ENCODE measurements around the gene LARP4B.
"Not testable (repeated sequence)": the region's sequence is repeated elsewhere in the genome, so short reads cannot be mapped to it uniquely, and the experiment has no call there.

LARP4B gene

GRCh38 chr10:774223-774622, 157.3 kb downstream of the LARP4B start:
- H3K27me3 ChIP-seq (ENCODE audit: control insufficient read depth, insufficient read depth, low read length, poor library complexity, severe bottlenecking) = no peaks in the 10 kb centered on the region
- no peaks in the 10 kb centered on the region for H3K36me3 ChIP-seq (ENCODE audit: control insufficient read depth, insufficient read depth, low read length)
- no peak overlapping the region for H3K4me3 ChIP-seq (ENCODE audit: insufficient read depth, low read depth, low read length)
- H3K4me1 ChIP-seq (ENCODE audit: control insufficient read depth, insufficient read depth, low read length) = no peaks in the 10 kb centered on the region
- WGBS, 2 experiments = 90 to 91% methylated on average over 13 of the region's 13 CpGs
- H3K9me3 ChIP-seq (ENCODE audit: control insufficient read depth, low read length) = no peaks in the 10 kb centered on the region
- H3K27ac ChIP-seq (ENCODE audit: insufficient read depth, low read depth, low read length, poor library complexity, severe bottlenecking) = no peak overlapping the region

GRCh38 chr10:773562-774161, 157.8 kb downstream of the LARP4B start:
- Histone ChIP-seq H3K4me1 (ENCODE audit: control insufficient read depth, insufficient read depth, low read length) (no peaks in the 10 kb centered on the region), H3K27me3 (ENCODE audit: control insufficient read depth, insufficient read depth, low read length, poor library complexity, severe bottlenecking) (no peaks in the 10 kb centered on the region), H3K9me3 (ENCODE audit: control insufficient read depth, low read length) (no peaks in the 10 kb centered on the region), H3K4me3 (ENCODE audit: insufficient read depth, low read depth, low read length) (no peak overlapping the region), H3K36me3 (ENCODE audit: control insufficient read depth, insufficient read depth, low read length) (no peaks in the 10 kb centered on the region), H3K27ac (ENCODE audit: insufficient read depth, low read depth, low read length, poor library complexity, severe bottlenecking) (no peak overlapping the region)
- WGBS, 2 experiments = 95 to 96% methylated on average over 27 of the region's 27 CpGs

DNA sequence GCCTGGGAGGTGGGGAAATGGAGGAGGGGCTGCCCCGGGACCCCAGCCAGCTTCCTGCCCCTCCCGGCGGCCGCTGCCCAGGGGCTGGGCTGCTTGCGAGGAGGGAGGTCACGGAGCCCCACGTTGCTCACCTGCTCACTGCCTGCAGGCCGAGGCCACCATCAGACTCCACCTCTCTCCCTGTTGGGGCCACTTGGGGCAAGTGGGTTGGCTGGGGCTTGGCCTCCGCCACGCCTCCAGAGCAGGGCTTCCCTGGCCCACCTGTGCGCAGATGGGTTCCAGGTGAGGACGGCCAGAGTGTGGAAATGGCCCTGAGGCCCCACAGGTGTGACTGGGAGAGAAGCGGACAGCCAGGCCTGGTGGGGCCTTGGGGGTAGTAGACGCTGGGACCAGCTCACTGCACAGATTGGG, 159.3 kb downstream of the LARP4B start:
- H3K4me1 ChIP-seq (ENCODE audit: control insufficient read depth, insufficient read depth, low read length) = no peaks in the 10 kb centered on the region

GRCh38 chr10:771647-772046, 159.9 kb downstream of the LARP4B start:
- Histone ChIP-seq H3K27ac (ENCODE audit: insufficient read depth, low read depth, low read length, poor library complexity, severe bottlenecking) (no peak overlapping the region), H3K27me3 (ENCODE audit: control insufficient read depth, insufficient read depth, low read length, poor library complexity, severe bottlenecking) (no peaks in the 10 kb centered on the region), H3K9me3 (ENCODE audit: control insufficient read depth, low read length) (no peaks in the 10 kb centered on the region), H3K4me1 (ENCODE audit: control insufficient read depth, insufficient read depth, low read length) (no peaks in the 10 kb centered on the region), H3K36me3 (ENCODE audit: control insufficient read depth, insufficient read depth, low read length) (no peaks in the 10 kb centered on the region), H3K4me3 (ENCODE audit: insufficient read depth, low read depth, low read length) (no peak overlapping the region)
- 92 to 97% methylated on average over 10 of the region's 10 CpGs for WGBS, 2 experiments

More for the DNA sequence above, 159.3 kb downstream of the LARP4B start:
- H3K9me3 ChIP-seq (ENCODE audit: control insufficient read depth, low read length) = no peaks in the 10 kb centered on the region
- 86 to 89% methylated on average over 14 of the region's 14 CpGs for WGBS, 2 experiments
- H3K36me3 ChIP-seq (ENCODE audit: control insufficient read depth, insufficient read depth, low read length) = no peaks in the 10 kb centered on the region
- no peaks in the 10 kb centered on the region for H3K27me3 ChIP-seq (ENCODE audit: control insufficient read depth, insufficient read depth, low read length, poor library complexity, severe bottlenecking)
- no peak overlapping the region for H3K27ac ChIP-seq (ENCODE audit: insufficient read depth, low read depth, low read length, poor library complexity, severe bottlenecking)
- no peak overlapping the region for H3K4me3 ChIP-seq (ENCODE audit: insufficient read depth, low read depth, low read length)

GRCh38 chr10:770975-771374, 160.5 kb downstream of the LARP4B start:
- no peak overlapping the region for H3K27ac ChIP-seq (ENCODE audit: insufficient read depth, low read depth, low read length, poor library complexity, severe bottlenecking)
- H3K27me3 ChIP-seq (ENCODE audit: control insufficient read depth, insufficient read depth, low read length, poor library complexity, severe bottlenecking) = no peaks in the 10 kb centered on the region
- H3K36me3 ChIP-seq (ENCODE audit: control insufficient read depth, insufficient read depth, low read length) = no peaks in the 10 kb centered on the region
- H3K9me3 ChIP-seq (ENCODE audit: control insufficient read depth, low read length) = no peaks in the 10 kb centered on the region
- no peaks in the 10 kb centered on the region for H3K4me1 ChIP-seq (ENCODE audit: control insufficient read depth, insufficient read depth, low read length)
- H3K4me3 ChIP-seq (ENCODE audit: insufficient read depth, low read depth, low read length) = no peak overlapping the region
- 94 to 96% methylated on average over 15 of the region's 15 CpGs for WGBS, 2 experiments

DNA sequence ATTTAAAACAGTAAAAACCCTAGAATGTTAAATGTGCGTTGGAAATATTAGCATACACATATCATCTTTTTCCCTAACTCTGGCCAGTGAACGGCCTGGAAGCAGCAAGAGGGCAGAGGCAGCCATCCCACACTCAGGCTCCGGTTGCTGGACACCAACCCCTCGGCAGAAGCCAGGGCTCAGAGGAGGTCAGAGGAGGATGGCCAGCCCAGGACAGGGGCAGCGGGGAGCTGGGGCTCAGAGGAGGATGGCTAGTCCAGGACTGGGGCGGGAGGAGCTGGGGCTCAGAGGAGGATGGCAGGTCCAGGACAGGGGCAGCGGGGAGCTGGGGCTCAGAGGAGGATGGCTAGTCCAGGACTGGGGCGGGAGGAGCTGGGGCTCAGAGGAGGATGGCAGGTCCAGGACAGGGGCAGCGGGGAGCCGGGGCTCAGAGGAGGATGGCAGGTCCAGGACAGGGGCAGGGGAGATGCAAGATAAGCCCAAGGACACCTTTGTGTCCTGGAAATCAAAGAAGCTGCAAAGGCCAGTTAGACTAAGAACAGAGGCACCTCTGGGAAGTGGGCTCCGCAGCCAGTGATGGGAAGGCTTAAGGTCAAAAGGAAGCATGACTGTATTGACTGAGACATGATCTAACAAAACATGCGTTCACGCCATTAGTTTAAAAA, 161.3 kb downstream of the LARP4B start:
- H3K27me3 ChIP-seq (ENCODE audit: control insufficient read depth, insufficient read depth, low read length, poor library complexity, severe bottlenecking); H3K9me3 ChIP-seq (ENCODE audit: control insufficient read depth, low read length); H3K4me3 ChIP-seq (ENCODE audit: insufficient read depth, low read depth, low read length); H3K4me1 ChIP-seq (ENCODE audit: control insufficient read depth, insufficient read depth, low read length); H3K36me3 ChIP-seq (ENCODE audit: control insufficient read depth, insufficient read depth, low read length); H3K27ac ChIP-seq (ENCODE audit: insufficient read depth, low read depth, low read length, poor library complexity, severe bottlenecking): not testable (repeated sequence)
- 93% methylated on average over 11 to 13 of the region's 13 CpGs for WGBS, 2 experiments

DNA sequence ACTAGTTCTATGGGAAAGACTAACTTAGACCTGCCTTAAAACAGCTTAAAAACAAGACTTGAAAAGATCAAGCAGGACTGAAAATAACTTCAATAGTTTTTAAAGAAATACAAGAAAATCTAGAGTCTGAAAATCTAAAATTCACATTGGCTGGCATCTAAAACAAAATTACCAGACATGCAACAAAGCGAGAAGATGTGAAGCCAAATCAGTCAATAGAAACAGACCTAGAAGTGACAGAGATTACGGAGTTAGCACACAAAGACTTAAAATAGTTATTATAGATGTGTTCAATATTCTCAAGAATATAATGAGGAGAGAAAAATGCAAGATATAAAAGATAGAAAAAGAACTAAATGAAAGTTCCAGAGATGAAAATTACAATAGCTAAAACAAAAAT, 163.7 kb downstream of the LARP4B start:
- WGBS, 2 experiments = 100% methylated on average over 1 to 2 of the region's 2 CpGs
- Histone ChIP-seq H3K36me3 (ENCODE audit: control insufficient read depth, insufficient read depth, low read length) (no peaks in the 10 kb centered on the region), H3K4me1 (ENCODE audit: control insufficient read depth, insufficient read depth, low read length) (no peaks in the 10 kb centered on the region), H3K4me3 (ENCODE audit: insufficient read depth, low read depth, low read length) (no peak overlapping the region), H3K9me3 (ENCODE audit: control insufficient read depth, low read length) (no peaks in the 10 kb centered on the region), H3K27ac (ENCODE audit: insufficient read depth, low read depth, low read length, poor library complexity, severe bottlenecking) (no peak overlapping the region), H3K27me3 (ENCODE audit: control insufficient read depth, insufficient read depth, low read length, poor library complexity, severe bottlenecking) (no peaks in the 10 kb centered on the region)

- H3K9me3 ChIP-seq (ENCODE audit: control insufficient read depth, low read length) = no peaks in the 10 kb centered on the region
- no peaks in the 10 kb centered on the region for H3K4me1 ChIP-seq (ENCODE audit: control insufficient read depth, insufficient read depth, low read length)
- no peaks in the 10 kb centered on the region for H3K27me3 ChIP-seq (ENCODE audit: control insufficient read depth, insufficient read depth, low read length, poor library complexity, severe bottlenecking)
- WGBS, 2 experiments = 94 to 95% methylated on average over 1 of the region's 1 CpG
- no peak overlapping the region for H3K4me3 ChIP-seq (ENCODE audit: insufficient read depth, low read depth, low read length)
- no peak overlapping the region for H3K27ac ChIP-seq (ENCODE audit: insufficient read depth, low read depth, low read length, poor library complexity, severe bottlenecking)
- no peaks in the 10 kb centered on the region for H3K36me3 ChIP-seq (ENCODE audit: control insufficient read depth, insufficient read depth, low read length)
Observed at GRCh38 chr10:767211-767610, 164.3 kb downstream of the LARP4B start.

- H3K27ac ChIP-seq (ENCODE audit: insufficient read depth, low read depth, low read length, poor library complexity, severe bottlenecking) = no peak overlapping the region
- H3K4me3 ChIP-seq (ENCODE audit: insufficient read depth, low read depth, low read length) = no peak overlapping the region
- H3K4me1 ChIP-seq (ENCODE audit: control insufficient read depth, insufficient read depth, low read length) = no peaks in the 10 kb centered on the region
- H3K36me3 ChIP-seq (ENCODE audit: control insufficient read depth, insufficient read depth, low read length) = no peaks in the 10 kb centered on the region
- H3K27me3 ChIP-seq (ENCODE audit: control insufficient read depth, insufficient read depth, low read length, poor library complexity, severe bottlenecking) = no peaks in the 10 kb centered on the region
- peaks cover 3% of the 10 kb centered on the region for H3K9me3 ChIP-seq (ENCODE audit: control insufficient read depth, low read length)
Observed at GRCh38 chr10:761376-761775, 170.1 kb downstream of the LARP4B start.

- no peaks in the 10 kb centered on the region for H3K4me1 ChIP-seq (ENCODE audit: control insufficient read depth, insufficient read depth, low read length)
- H3K36me3 ChIP-seq (ENCODE audit: control insufficient read depth, insufficient read depth, low read length) = no peaks in the 10 kb centered on the region
- no peak overlapping the region for H3K4me3 ChIP-seq (ENCODE audit: insufficient read depth, low read depth, low read length)
- H3K9me3 ChIP-seq (ENCODE audit: control insufficient read depth, low read length) = peaks cover 3% of the 10 kb centered on the region
- 91% methylated on average over 2 of the region's 2 CpGs; no CpG with 5 or more reads in 1 of the 2 experiments for WGBS, 2 experiments
- no peaks in the 10 kb centered on the region for H3K27me3 ChIP-seq (ENCODE audit: control insufficient read depth, insufficient read depth, low read length, poor library complexity, severe bottlenecking)
- no peak overlapping the region for H3K27ac ChIP-seq (ENCODE audit: insufficient read depth, low read depth, low read length, poor library complexity, severe bottlenecking)
Observed at GRCh38 chr10:760622-761021, 170.9 kb downstream of the LARP4B start.
